ENCODE measurements around the gene ZRANB1.

- TF ChIP-seq CTCF (IDR thresholded peaks at IDR 0.05), result no peak
- no peak for TF ChIP-seq ZFX (IDR thresholded peaks at IDR 0.05; ENCODE audit: borderline replicate concordance)
Observed at GRCh38 chr10:125035136-125035535, 93.2 kb downstream of the ZRANB1 start.

All from 22Rv1 (cell line).